Measurements from ENCODE around the gene ADTRP.

DNA sequence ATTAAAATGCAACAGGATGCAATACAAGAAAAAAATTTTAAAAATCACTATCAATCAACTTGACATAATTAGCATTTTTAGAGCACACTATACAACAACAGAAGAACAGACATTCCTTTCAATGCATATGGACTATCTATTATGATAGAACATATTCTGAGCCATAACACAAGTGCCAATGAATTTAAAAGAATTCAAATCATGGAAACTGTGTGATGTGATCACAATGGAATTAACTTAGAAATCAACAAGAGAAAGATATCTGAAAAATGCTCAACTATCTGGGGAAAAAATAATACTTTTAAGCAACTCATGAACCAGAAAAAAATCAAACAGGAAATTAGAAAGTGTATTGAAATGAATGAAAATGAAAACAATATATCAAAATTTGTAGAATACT, 106.3 kb downstream of the ADTRP start:
- TF ChIP-seq, protein P1, sequence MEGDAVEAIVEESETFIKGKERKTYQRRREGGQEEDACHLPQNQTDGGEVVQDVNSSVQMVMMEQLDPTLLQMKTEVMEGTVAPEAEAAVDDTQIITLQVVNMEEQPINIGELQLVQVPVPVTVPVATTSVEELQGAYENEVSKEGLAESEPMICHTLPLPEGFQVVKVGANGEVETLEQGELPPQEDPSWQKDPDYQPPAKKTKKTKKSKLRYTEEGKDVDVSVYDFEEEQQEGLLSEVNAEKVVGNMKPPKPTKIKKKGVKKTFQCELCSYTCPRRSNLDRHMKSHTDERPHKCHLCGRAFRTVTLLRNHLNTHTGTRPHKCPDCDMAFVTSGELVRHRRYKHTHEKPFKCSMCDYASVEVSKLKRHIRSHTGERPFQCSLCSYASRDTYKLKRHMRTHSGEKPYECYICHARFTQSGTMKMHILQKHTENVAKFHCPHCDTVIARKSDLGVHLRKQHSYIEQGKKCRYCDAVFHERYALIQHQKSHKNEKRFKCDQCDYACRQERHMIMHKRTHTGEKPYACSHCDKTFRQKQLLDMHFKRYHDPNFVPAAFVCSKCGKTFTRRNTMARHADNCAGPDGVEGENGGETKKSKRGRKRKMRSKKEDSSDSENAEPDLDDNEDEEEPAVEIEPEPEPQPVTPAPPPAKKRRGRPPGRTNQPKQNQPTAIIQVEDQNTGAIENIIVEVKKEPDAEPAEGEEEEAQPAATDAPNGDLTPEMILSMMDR (conservative IDR thresholded peaks at IDR 0.05), result no peak
- TF ChIP-seq ZFX (IDR thresholded peaks at IDR 0.05), result no peak
